HepG2 (cell line): ENCODE measurements around the gene NHSL1. TPM values are rescaled to one million over a fixed set of nuclear protein-coding genes. Genes with fewer than 3 reads are reported as not detected.

Experiments
- ARID2 ChIP-seq: sonication (generic); formaldehyde crosslinking; IDR thresholded peaks from 2 replicates; pipeline ENCODE4 v1.8.1; 2022; ENCODE audit warnings: mild to moderate bottlenecking, missing genetic modification reagents, borderline replicate concordance
- ETV6 ChIP-seq: sonication (generic); formaldehyde crosslinking; conservative IDR thresholded peaks from 2 replicates; pipeline ENCODE4 v1.4.0; 2020; ENCODE audit warnings: missing genetic modification reagents
- RFX5 ChIP-seq: IDR thresholded peaks from 2 replicates; pipeline ENCODE4 v1.6.1; 2011; ENCODE audit warnings: low read depth, low read length, improper control_type of control experiment
- SAP130 ChIP-seq: IDR thresholded peaks from 2 replicates; pipeline ENCODE4 v1.6.1; 2016; ENCODE audit warnings: low read depth
- ZC3H4 ChIP-seq: sonication (generic); formaldehyde crosslinking; IDR thresholded peaks from 2 replicates; pipeline ENCODE4 v1.4.0; 2020; ENCODE audit warnings: missing genetic modification reagents, borderline replicate concordance
- ZNF143 ChIP-seq: sonication (generic); formaldehyde crosslinking; IDR thresholded peaks from 2 replicates; pipeline ENCODE4 v1.4.0; 2020; ENCODE audit warnings: missing genetic modification reagents
- ZNF530 ChIP-seq: sonication (generic); formaldehyde crosslinking; IDR thresholded peaks from 2 replicates; pipeline ENCODE4 v1.5.0; 2020; ENCODE audit warnings: low read depth, mild to moderate bottlenecking, missing genetic modification reagents
- polyA plus RNA-seq, 8 experiments: library from polyadenylated mRNA; depleted of rRNA in 3 of 8; stranded (reverse) in 7 of 8; unstranded in 1 of 8; fragments of >200 nt; fragmentation: Illumina TruSeq in 4 of 8; extraction: Trizol in 4 of 8; gene quantifications; 2 replicates each; pipeline versions ENCODE4 v1.2.1 to v1.2.3, GENCODE V29; 2011 to 2016; ENCODE audit warnings: low read depth in 4 of 8, missing spikeins in 1 of 8, mixed read lengths in 1 of 8; ENCODE audit not compliant: insufficient read depth in 1 of 8
- total RNA-seq, 5 experiments: library from RNA; depleted of rRNA; stranded (reverse); fragments of >200 nt; fragmentation: Illumina TruSeq; extraction: Trizol; gene quantifications; 2 replicates each; pipeline ENCODE4 v1.2.3, GENCODE V29; 2016; ENCODE audit warnings: low read depth in 1 of 5
- TF ChIP-seq, protein P1 (sequence below): sonication (generic); formaldehyde crosslinking; IDR thresholded peaks from 2 replicates; pipeline ENCODE4 v1.5.0; 2020; ENCODE audit warnings: missing genetic modification reagents
- TF ChIP-seq, protein P2 (sequence below): sonication (generic); formaldehyde crosslinking; IDR thresholded peaks from 2 replicates; pipeline ENCODE4 v1.5.1; 2020; ENCODE audit warnings: missing genetic modification reagents, mild to moderate bottlenecking, borderline replicate concordance

The NHSL1 gene
- total and polyA plus RNA-seq, 2 of the 13 experiments (the other 11 are each of a cell fraction or from before 2014, with no cell fraction given) = 24.9 to 53.6 TPM

DNA sequence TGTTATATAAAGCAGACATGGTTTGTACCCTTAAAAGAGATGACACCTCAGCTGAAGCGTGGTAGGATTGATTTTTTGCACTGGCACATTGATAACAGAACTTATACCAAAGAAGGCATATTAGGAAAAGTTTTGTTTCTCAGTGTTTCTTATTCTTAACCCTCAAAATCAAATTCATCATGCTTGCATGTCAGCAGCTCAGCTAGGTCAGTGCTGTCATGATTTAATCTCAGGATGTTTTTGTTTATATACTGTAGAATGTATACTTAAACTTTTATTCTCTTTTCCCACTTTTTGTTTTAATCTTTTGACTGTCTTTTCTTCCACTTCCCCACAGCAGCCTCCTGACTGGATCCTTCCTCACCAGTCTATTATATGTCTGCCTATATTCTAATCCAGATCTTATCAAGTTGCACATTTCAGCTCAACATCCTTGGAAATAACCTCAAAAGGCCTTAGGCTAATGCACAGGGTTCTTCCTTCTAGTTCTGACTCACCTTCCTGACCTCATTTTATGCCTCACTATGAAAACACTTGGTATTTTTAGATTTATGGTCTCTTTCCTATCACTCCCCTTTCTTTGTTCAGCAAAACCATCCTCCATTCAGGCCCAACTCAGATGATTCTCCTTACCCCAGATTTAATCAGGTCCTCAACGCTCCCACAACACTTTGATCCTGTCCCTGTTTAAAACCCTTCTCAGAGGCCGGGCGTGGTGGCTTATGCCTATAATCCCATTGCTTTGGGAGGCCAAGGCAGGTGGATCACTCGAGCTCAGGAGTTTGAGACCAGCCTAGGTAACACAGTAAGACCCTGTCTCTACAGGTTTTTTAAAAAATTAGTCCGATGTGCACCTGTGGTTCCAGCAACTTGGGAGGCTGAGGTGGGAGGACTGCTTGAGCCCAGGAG is 88.1 kb downstream of the NHSL1 start (continued):
- TF ChIP-seq ZC3H4 (CRISPR knock-in tag) = no peak
- TF ChIP-seq, protein P1, sequence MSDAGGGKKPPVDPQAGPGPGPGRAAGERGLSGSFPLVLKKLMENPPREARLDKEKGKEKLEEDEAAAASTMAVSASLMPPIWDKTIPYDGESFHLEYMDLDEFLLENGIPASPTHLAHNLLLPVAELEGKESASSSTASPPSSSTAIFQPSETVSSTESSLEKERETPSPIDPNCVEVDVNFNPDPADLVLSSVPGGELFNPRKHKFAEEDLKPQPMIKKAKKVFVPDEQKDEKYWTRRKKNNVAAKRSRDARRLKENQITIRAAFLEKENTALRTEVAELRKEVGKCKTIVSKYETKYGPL (CRISPR knock-in tag) = no peak
- TF ChIP-seq RFX5 = no peak
- TF ChIP-seq SAP130 = no peak
- no peak for TF ChIP-seq ARID2 (CRISPR knock-in tag)
- TF ChIP-seq ETV6 (CRISPR knock-in tag) = no peak
- no peak for TF ChIP-seq ZNF143 (CRISPR knock-in tag)
- no peak for TF ChIP-seq ZNF530 (CRISPR knock-in tag)
- TF ChIP-seq, protein P2, sequence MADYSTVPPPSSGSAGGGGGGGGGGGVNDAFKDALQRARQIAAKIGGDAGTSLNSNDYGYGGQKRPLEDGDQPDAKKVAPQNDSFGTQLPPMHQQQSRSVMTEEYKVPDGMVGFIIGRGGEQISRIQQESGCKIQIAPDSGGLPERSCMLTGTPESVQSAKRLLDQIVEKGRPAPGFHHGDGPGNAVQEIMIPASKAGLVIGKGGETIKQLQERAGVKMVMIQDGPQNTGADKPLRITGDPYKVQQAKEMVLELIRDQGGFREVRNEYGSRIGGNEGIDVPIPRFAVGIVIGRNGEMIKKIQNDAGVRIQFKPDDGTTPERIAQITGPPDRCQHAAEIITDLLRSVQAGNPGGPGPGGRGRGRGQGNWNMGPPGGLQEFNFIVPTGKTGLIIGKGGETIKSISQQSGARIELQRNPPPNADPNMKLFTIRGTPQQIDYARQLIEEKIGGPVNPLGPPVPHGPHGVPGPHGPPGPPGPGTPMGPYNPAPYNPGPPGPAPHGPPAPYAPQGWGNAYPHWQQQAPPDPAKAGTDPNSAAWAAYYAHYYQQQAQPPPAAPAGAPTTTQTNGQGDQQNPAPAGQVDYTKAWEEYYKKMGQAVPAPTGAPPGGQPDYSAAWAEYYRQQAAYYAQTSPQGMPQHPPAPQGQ (CRISPR knock-in tag) = no peak
